SHP77 (cell line): ENCODE measurements around the gene IQCN.

Source experiments
- DNase-seq, 2 experiments: peaks; one replicate each; lab custom pipeline; 2025; lab: John Stamatoyannopoulos, UW

The IQCN gene

DNA sequence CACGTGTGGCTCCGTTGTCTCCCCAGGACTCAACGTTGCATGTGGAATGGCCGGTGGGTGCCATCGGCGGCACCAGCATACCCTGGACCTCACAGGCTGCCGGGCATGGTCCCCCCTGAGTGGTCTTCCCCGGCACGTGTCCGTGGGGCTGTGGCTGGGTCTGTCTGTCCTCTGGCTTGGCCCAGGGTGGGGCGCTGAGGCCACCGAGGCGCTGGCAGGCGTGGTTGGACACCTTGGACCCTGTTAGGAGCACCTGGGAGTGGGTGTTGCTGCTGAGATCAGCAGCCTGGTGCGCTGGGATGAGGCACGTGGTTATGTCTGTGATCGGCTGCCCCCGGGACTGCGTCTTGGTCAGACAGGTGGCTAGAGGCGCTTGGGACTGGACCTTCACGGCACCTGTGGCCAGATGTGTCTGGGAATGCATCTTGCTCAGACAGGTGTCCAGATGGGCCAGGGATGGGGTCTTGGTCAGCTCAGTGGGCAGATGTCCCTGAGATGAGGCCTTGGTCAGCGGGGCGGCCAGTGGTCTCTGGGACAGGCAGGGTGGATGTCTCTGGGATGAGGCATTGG is 9.2 kb downstream of the IQCN start:
- DNase-seq: no peak

GRCh38 chr19:18264137-18264854 is 10.0 kb downstream of the IQCN start:
- DNase-seq: no peak

DNA sequence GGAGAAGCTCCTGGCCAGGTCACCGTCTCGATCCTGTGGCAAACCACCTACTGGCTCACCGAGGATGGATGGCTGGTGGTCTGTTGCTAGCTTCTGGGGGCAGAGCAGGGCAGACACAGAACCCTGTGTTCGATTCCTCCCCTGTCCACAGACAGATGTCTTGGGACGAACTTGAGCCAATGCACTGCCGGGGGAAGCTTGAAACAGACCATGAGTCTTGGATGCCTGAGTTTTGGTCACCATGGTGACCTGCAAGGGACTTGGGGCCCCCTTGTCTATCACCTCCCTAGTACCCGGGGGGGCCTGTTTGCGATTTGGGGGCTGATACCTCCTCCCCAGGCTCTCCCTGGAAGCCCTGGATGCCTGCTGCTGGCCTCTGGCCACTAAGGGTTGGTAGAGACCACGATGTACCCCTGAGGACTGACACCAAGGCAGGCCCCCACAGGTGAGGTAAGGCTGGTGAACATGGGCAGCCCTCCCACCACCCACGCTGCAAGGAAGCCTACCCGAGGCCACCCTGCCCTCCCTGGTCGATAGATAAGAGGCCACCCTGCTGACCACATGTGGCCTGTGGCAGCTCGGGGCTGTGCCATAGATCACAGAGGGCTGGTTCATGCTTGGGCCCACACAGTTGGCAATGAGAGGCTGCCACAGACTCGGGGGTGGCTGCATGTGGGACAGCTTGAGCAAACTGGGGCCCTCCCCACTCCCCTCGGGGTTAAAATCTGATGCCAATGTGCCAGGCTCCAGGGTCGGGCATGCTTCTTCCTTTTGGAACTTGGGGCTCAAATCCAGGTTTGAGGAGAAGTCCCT is 10.7 kb downstream of the IQCN start:
- DNase-seq: no peak

- no peak for DNase-seq
These were observed 11.3 kb downstream of the IQCN start for GRCh38 chr19:18262917-18263316.

DNA sequence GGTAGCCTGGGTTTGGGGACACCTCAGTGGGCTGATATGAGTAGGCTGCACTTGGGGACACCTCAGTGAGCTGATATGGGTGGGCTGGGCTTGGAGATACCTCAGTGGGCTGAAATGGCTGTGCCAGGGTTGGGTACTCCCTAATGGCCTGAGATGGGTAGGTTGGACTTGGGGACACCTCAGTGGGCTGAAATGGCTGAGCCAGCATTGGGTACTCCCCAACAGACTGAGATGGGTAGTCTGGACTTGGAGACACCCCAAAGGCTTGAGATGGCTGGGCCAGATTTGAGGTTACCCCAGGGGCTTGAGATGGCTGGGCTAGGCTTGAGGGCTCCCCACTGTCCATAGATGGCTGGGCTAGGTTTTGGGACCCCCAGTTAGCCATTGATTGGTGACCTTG is 12.1 kb downstream of the IQCN start:
- DNase-seq: no peak

GRCh38 chr19:18261474-18261873 is 12.8 kb downstream of the IQCN start:
- DNase-seq: no peak

DNA sequence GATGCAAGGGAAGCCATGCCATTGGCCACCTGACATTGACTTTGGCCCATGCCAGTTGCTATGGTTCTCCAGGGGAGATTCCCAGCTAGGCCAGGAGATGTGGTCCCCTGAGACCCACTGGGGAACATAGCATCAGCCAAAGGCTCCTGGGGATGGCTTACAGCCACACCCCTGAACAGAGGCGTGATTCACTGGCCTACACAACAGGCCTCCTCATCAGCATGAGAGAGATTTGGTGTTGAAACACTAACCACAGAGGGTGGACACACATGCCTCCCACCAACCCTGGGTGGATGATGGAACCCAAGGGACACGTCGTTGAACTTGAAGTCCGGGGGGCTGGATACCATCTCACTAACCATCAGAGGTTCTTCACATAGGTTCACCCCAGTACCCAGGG is 14.4 kb downstream of the IQCN start:
- no peak for DNase-seq

GRCh38 chr19:18257503-18258470 is 16.5 kb downstream of the IQCN start:
- no peak for DNase-seq

GRCh38 chr19:18254546-18255503 is 19.4 kb downstream of the IQCN start:
- no peak for DNase-seq

DNA sequence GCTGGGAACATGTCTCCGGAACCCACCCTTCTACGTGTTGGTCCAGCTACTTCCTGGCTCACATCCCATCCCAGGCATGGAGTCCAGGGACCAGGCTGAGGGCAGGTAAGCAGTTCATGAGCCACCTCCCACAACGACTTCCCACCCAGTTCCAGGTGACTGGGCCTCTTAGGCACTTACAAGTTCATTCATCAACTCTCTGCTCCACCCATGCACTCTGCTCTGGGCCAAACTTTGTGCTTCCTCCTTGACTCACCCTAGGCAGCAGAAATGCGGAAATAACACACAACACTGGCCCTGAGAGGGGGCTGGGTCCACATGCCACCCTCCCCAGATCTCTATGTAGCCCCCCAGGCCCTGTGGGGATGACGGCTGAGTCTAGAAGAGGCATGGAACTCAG is 20.5 kb downstream of the IQCN start:
- no peak for DNase-seq

DNA sequence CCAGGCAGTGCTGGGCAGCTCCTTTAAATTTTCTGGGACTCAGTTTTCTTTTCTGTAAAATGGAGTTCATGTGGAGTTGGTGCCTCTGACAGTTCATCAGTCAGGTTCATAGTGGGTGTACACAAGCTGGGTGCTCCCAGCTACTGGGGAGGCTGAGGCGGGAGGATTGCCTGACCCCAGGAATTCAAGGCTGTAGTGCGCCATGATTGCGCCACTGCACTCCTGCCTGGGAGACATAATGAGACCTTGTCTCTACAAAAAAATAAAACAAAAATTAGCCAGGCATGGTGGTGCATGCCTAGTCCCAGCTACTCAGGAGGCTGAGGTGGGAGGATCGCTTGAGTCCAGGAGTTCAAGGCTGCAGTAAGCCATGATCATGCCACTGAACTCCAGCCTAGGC is 21.1 kb downstream of the IQCN start:
- no peak for DNase-seq

DNA sequence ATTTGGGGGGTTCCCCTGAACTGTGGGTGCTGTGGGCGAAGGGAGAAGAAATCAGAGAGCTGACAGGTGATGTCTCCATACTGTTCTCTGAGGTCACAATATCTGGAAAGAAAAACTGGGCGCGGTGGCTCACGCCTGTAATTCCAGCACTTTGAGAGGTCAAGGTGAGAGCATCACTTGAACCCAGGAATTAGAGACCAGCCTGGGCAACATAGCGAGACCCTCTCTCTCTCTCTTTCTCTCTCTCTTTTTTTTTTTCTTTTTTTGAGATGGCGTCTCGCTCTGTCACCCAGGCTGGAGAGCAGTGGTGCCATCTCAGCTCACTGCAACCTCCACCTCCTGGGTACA is 21.9 kb downstream of the IQCN start:
- DNase-seq: no peak

DNA sequence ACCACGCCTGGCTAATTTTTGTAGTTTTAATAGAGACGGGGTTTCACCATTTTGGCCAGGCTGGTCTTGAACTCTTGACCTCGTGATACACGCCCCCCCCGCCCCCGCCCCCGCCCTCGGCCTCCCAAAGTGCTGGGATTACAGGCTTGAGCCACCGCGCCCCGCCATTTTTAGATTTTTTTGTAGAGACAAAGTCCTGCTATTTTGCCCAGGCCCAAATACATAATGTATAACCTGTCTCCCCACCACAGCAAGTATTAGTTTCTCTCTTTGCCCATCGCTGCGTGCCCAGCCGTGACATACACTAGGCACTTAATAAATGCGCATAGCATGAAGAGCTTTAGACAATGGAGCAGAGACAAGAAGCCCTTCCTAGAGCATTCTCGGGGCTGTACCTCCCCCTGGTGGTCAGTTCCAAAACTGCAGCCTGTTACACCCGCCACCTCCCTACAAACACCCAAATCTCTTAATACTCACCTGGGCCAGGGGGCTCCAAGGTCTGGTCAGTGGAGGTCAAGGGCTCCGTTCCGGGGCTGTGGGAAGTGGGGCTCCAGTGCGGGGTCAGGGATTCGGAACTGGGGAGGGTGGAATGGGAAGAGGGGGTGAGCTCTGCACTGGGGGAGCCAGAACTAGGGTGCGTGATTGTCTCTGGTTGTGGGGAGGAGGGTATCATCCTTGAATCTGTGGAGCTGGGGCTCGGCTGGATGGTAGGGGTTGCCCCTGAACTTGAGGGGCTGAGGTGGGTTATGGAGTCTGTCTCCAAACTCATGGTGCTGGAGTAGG is 22.5 kb downstream of the IQCN start:
- peak; percentile 35 to 38 for DNase-seq

- DNase-seq: no peak
These were observed 24.4 kb downstream of the IQCN start for GRCh38 chr19:18249834-18250233.

DNA sequence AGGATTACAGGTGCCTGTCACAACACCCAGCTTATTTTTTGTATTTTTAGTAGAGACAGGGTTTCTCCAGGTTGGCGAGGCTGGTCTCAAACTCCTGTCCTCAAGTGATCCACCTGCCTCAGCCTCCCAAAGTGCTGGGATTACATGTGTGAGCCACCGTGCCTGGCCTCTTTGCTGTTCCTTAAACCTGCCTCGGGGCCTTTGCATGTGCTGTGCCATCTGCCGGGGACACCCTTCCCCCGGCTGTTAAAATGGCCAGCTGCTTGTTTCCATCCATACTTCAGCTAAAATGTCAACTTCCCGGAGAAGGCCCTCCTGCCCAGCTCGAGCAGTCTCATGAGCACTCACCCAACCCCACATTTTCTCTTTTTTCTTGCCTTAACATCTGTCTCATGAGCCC is 29.0 kb downstream of the IQCN start:
- no peak for DNase-seq

DNA sequence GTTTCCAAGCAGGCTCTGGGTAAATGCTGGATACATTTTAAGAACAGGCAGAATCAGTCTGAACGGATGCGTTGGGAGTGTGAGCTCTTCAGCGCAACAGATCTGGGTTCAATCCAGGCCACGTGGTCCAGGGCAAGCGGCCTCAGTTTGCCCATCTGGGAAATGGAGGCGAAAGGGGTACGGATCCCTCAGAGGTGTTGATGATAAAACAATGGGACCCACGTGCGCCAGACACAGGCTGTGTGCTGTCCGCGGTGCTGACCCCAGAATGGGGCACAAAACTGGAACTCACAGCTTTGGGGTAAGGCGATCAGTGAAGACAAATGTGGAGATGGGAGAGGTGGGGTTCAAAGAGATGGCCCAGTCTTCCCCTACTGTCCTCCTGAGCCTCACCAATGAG is 34.9 kb downstream of the IQCN start:
- no peak for DNase-seq

DNA sequence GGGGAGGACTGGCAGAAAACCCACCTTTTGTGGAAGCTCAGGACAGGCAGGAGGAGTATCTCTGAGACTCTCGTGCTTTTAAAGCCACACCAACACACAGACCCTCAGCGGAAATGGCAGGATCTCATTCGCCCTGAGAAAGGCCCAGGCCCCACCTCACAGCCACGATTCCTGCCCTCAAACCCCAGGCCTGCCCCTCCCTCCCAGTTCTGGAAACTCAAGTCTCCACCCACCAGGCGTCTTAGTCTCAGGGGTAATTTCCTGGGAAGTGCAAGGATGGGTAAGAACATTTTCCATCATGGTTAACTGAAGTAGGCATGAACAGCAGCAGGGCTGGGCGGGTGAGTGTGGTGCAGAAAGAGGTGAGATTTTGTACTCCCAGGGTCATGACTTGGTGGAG is 40.1 kb downstream of the IQCN start:
- no peak for DNase-seq

GRCh38 chr19:18233224-18233825 is 40.9 kb downstream of the IQCN start:
- peak in 1 of 2 experiments; percentile 44 for DNase-seq

DNA sequence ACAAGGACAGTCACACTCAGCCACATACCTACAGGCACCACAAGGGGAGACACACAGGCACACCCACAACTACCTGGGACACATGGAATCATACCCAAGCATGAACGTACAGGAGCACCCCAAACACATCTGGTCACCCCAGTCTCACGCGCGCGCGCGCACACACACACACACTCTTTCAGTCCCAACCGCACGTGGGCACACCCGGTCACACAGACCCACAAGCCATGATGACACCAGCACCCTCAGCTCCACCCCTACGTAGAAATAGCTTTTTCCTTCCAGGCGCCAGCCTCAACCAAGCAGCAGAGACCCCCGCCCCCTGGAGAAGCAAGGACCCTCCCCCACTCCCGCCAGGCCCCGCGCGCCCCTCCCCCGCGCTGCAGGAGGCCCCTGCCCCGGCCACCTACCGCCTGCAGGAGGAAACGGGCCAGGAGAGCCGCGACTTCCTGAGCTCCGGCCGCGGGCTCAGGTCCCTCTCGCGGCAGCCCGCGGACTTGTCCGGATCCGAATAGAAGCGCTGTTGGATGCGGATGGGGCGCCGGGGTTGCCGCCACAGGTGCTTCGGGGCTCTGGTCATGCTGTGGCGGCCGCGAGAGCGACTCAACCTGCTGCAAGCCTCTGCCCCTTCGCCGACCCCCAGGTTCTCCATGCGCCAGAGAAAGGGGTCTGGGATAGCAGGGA is 41.6 kb downstream of the IQCN start:
- DNase-seq: peak; percentile 71 to 80
